LHCN-M2 (cell line): ENCODE results near the gene METTL8. TPM values are rescaled to one million over a fixed set of nuclear protein-coding genes. Genes with fewer than 3 reads are reported as not detected.
"Not testable (repeated sequence)": the region's sequence is repeated elsewhere in the genome, so short reads cannot be mapped to it uniquely, and the experiment has no call there.

Experiments used
- DNase-seq: peaks from one replicate; pipeline ENCODE4 v3.0.0-alpha.2; 2012; ENCODE audit warnings: low read depth
- total RNA-seq: library from RNA; depleted of rRNA; stranded (reverse); fragments of >200 nt; gene quantifications from 2 replicates; pipeline ENCODE4 v1.2.3, GENCODE V29; 2014

METTL8 gene
- total RNA-seq, 1 experiment from 2014 or later, result 32.1 TPM

DNA sequence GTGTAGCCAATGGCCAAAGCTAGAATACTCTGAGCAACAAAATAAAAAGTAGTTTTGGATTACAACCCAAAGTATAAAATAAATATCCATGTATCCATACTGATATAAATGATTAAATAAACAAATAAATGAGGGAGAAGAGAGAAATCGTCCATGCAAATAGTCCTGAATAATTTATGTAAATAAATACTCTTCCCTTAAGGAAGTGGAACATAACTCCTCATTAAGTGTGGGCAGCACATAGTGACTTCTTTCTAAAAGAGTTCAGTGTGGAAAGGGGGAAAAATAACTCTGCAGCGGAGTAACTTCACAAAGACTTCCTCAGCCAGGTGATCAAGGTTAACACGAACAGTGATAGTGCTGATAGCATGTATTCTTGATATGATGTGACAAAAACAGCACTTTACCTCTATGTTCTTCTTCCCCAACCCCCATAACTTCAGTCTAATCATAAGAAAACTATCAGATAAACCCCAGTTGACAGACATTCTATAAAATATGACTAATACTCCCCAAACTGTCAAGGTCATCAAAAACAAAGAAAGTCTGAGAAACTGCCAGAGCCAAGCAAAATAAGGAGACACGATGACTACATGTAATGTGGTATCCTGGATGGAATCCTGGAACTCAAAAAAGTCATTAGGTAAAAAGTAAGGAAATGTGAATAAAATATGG is 30.7 kb downstream of the METTL8 start:
- peak; percentile 49 for DNase-seq

DNA sequence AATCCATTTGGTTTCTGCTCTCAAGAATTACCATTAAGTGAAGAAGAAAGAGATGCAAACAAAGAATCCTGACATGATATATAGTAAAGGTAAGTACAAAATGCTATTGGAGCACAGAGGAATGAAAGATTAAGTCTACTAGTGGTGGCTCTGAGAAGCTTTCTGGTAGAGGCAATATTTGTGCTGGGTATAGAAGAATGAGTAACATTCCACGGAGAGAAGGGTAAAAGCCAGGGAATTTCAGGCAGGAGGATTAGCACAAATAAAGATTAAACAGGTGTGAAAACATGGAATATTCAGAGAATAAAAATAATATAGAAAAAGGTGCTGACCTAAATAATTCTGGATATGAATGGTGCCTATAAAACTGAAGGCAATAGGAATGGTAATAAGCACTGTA is 31.8 kb downstream of the METTL8 start:
- no peak for DNase-seq

DNA sequence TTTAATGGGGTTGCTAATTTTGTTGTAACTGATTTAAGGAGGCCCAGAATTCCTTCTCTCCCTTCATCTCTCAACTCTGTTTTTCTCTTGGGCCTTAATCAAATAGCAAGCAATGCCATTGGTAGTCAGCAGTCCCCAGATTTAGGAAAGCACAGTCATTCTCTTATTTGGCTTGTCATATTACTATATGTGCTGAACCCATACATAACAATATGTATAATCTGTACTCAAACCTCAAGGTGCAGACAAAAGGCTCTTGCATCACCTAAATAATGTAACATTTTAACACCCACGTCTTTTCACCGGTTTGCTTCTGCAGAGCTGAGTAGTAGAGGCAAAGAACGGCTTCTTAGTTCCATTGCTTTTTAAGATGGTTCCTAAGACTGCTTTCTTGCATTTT is 33.4 kb downstream of the METTL8 start:
- no peak for DNase-seq

DNA sequence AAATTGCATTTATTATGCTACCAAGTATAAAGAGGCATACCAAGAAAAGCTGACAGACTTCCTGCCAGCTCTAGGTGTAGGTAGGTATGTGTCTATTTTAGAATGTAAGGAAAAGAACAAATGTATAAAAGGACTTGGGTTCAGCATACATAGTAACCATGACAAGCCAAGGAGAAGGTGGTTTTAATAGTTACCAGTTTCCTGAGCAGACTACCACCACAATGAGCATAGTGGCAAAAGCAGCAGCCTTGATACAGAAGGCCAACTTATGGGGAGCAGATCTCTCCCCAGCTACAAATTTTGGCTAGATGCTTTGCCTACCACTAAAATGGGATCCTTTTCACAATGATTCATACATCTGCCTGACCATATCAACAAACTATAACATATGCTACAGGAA is 34.5 kb downstream of the METTL8 start:
- no peak for DNase-seq

DNA sequence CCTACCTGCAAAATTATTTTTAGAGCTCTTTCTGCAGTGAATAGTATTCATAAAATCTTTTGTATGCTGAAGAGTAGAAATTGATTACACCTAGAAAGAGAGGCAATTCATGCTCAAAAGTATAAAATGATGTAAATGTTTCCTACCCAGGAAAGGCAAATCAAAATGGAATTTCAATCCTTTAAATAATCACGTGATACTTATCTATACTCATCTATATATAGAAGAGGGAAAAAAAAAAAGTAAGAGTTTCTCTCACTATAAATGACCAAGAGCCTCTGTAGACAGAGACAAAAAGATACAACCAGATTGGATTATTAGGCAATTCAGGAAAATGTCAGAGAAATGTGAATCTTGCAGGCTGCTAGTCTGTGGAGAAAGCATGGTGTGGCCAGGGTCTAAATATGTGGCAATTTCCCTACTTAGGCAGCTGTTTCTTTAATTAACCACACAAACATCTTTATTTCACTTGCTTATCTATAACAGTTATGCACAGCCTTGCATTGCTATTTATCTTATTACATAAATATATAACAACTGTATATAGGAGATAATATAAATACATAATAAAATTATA is 39.5 kb downstream of the METTL8 start:
- no peak for DNase-seq

DNA sequence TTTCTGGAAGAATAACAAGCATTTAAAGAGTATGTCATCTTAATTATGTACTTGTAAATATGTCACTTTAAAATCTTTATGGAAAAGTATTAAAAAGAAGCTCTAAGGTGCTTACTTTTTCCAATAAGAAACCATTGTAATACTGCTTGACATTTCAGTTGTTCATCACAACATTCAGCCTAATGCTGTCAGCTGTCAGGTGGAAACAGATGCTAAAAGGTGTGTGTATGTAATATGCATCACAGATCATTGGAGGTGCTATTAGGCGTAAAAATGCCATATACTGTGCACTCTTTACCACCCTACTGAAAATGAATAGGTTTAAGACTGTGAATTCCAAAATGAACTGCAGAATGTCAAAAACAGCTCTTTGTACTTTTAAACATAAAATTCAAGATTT is 40.3 kb downstream of the METTL8 start:
- no peak for DNase-seq

DNA sequence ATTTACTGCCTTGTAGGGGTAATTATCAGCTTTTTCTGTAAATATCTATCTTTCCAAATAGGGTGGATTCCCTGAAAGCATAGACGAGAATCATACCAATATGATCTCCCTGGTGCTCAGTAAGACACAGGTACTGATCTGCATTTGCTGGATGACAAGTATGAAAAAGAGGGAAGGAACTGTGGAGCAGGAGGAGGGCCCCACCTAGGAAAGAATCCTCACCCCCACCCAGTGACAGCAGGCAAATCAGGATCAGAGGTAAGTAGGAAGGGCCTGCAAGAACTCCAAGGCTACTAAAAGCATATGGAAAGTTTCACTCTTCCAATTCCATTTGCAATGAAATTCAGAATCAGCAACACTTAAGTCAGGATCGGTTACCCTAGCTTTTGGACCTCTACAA is 42.3 kb downstream of the METTL8 start:
- DNase-seq, result no peak

DNA sequence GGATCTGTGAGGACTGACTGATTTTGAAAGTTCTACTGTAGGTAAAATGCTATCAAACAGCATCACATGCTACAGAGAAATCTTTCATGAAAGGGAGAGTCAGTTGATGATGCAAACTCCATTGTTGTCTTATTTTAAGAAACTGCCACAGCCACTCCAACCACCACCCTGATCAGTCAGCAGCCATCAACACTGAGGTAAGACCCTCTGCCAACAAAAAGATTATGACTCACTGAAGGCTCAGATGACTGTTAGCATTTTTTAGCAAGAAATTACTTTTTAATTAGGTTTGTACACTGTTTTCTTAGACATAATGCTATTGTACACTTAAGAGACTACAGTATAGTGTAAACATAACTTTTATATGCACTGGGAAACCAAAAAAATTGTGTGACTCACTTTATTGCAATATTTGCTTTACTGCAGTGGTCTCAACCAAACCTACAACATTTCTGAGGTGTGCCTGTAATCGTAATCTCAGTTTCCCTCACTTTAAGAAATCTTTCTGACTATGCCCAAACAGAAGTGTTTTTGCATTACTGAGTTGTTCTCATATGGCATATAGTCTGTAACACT is 42.8 kb downstream of the METTL8 start:
- DNase-seq, result peak; percentile 76

DNA sequence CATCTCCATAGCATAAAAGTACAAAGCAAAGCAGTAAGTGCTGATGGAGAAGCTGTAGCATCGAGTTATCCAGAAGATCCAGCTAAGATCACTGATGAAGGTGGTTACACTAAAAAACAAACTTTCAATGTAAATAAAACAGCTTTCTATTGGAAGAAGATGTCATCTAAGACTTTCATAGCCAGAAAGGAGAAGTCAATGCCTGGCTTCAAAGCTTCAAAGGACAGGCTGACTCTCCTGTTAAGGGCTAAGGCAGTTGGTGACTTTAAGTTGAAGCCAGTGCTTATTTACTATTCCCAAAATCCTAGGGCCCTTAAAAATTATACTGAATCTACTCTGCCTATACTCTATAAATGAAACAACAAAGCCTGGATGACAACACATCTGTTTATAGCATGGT is 44.0 kb downstream of the METTL8 start:
- DNase-seq, result no peak

DNA sequence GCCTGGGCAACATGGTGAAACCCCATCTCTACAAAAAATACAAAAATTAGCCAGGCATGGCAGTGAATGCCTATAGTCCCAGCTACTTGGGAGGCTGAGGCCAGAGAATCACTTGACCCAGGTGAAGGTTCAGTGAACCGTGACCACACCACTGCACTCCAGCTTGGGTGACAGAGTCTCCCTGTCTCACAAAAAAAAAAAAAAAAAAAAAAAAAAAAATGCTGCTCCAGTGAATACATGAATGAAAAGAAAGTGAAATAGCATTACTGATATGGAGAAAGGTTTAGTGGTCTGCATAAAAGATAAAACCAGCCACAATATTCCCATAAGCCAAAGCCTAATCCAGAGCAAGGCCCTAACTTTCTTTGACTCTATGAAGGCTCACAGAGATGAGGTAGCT is 44.5 kb downstream of the METTL8 start:
- no peak for DNase-seq

DNA sequence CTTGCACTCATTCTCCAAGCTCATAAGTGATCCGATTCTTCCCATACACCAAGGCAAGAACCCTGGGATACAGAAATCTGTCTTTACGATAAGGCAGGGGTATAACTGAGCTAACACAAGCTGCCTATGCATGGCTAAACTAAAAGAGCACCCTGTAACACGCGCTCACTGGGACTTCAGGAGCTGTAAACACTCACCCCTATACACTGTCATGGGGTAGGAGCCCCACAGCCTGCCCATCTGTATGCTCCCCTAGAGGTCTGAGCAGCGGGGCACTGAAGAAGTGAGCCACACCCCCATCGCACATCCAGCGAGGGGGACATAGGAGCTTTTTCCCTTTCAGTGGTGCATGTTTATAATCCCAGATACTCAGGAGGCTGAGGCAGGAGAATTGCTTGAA is 46.7 kb downstream of the METTL8 start:
- DNase-seq, result no peak

DNA sequence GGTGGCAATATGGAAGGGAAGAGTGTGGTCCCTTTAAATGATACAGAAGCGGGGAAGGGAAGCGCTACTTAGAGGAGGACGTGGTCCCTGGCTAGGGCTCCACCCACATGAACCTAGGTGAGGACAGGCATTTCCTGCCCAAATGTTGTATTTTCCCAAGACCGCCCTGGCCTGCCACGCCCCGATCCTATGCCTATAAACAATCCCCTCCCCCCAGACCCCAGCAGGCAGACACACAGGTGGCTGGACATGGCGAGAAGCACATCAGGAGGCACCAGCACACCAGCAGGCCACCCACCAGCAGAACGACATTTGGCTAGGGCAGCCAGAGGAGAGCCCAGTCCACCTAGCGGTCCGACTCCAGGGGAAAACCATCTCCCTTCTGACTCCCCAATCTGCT is 47.2 kb downstream of the METTL8 start:
- no peak for DNase-seq

DNA sequence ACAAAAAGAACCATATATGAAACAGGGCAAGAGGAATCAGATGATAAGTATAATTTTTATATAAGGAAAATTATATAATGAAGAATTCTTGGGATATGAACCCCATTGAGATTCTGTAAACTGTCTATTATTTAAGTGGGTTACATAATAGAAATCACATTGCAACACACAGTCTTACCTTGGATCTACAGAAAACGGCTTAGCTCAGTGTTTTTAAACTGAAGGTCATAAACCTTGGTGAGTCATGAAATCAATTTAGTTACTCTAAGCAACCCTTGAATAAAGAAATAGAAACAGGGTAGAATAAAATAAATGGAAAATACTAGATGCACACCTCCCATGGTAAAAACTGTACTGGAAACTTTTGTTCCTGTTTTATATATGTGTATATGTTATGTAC is 50.7 kb downstream of the METTL8 start:
- DNase-seq, result no peak

DNA sequence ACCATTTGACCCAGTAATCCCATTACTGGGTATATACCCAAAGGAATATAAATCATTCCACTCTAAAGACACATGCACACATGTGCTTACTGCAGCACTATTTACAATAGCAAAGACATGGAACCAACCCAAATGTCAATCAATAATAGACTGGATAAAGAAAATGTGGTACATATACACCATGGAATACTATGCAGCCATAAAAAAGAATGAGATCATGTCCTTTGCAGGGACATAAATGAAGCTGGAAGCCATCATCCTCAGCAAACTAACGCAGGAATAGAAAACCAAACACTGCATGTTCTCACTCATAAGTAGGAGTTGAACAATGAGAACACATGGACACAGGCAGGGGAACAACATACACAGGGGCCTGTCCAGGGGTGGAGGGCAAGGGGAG is 51.6 kb downstream of the METTL8 start:
- DNase-seq, result not testable (repeated sequence)

DNA sequence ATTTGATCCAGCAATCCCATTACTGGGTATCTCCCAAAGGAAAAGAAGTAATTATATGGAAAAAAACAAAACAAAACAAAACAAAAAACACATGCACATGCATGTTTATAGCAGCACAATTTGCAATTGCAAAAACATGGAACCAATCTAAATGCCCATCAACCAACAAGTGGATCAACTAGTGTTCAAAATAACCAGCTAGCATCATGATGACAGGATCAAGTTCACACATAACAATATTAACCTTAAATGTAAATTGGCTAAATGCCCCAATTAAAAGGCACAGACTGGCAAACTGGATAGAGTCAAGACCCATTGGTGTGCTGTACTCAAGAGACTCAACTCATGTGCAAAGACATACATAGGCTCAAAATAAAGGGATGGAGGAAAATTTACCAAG is 55.9 kb downstream of the METTL8 start:
- not testable (repeated sequence) for DNase-seq

DNA sequence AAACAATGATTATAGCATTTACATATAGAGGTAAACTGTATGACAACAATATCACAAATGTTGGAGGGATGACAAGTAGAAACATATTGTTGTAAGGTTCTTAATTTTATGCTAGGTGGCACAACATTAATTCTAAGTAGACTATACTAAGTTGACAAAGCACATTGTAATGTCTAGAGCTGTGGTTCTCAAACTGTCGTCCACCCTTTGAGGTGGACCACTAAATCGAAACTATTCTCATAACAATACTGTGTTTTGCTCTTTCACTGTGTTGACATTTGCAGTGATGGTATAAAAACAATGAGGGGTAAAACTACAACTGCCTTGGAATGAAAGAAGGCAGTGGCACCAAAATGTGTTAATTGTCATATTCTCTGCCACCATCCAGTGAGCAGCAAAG is 66.1 kb downstream of the METTL8 start:
- no peak for DNase-seq

DNA sequence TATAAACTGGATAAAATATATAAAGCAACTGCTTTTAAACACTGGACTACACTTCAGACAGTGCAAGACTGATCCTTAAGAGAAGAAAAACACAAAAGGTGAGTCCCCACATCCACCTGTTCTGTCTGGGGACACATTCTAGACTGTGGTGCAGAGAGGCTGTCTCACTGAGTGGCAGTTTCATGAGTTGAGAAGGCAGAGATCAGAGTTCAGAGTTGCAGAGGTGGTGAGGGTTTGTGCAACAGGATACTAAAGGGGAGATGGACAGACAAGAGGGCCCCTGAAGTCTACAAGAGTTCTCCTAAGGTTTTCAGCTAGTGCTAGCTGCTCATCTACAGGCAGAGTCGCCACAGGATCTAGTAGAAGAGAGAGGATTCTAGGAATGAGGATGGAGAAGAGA is 68.0 kb downstream of the METTL8 start:
- no peak for DNase-seq

DNA sequence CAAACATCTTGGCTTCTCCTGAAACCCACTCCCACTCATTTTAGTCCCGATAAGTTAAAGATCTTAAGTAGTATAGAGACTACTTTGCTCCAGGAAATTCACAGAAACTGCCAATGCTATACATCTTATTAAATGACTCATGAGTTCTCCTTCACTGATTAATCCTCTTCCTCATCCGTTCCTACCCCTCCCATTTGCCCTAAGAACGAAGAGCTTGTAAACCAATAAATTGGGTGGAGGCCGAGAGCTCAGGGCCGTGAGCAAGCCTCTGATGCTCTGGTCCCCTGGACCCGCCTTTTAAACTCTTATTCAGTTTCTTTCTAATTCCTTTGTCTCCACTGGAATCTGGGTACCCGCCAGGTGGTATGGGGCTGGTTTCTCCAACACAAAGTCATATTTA is 68.6 kb downstream of the METTL8 start:
- DNase-seq, result no peak

DNA sequence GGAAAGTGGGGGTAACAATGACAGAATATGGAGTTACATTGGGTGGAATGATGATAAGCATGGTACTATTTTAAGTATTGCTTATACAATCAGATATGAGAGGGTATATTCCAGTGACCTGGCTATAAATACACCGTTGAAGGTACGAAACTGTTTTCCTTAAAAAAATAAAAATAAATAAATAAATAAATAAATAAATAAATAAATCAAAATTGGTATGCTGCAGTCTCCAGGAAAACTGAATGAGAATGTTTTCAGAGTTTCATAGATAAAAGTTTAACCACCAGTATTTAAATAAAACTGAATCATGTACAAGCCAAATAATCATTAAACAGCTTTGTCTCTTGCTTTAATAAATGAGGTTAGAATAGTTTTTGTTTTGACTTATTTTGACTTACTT is 71.4 kb downstream of the METTL8 start:
- no peak for DNase-seq

DNA sequence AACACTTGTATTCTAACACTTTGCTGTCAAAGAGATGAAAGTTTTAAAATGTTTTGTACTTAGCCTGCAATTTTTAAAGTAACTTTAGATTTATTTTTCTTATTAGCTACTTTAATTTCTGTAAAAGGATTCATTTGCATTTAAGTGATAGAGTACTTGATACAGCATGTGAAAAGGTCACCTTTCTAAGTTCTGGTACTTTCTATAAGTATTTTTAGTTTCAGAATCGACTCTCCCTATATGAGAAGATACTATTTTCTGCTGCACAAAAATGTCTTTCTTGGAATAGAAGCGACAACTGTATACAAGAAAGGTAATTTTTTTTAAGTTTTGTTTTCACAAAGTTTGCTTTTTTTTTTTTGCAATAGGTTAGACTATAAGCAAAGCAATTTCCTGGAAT is 72.9 kb downstream of the METTL8 start:
- no peak for DNase-seq

DNA sequence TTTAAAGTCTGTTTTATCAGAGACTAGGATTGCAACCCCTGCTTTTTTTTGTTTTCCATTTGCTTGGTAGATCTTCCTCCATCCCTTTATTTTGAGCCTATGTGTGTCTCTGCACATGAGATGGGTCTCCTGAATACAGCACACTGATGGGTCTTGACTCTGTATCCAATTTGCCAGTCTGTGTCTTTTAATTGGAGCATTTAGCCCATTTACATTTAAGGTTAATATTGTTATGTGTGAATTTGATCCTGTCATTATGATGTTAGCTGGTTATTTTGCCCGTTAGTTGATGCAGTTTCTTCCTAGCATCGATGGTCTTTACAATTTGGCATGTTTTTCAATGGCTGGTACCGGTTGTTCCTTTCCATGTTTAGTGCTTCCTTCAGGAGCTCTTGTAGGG is 80.0 kb downstream of the METTL8 start:
- DNase-seq, result not testable (repeated sequence)

DNA sequence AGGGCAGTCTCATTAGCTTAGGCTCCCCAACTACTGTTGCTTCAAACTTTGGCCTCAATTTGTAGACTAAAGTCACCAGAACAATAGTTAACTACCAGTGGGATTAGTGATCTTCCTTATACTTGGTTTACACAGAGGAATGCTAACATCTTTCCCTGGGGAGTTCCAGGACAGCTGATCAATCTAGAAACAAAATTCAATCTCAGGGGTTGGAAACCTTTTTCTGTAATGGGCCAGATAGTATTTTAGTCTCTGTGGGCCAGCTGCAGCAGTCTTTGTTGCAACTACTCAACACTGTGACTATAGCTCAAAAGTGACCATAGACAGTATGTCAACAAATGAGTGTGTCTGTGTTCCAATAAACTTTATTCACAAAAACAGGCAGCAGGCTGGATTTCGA is 85.7 kb downstream of the METTL8 start:
- DNase-seq, result peak; percentile 31

DNA sequence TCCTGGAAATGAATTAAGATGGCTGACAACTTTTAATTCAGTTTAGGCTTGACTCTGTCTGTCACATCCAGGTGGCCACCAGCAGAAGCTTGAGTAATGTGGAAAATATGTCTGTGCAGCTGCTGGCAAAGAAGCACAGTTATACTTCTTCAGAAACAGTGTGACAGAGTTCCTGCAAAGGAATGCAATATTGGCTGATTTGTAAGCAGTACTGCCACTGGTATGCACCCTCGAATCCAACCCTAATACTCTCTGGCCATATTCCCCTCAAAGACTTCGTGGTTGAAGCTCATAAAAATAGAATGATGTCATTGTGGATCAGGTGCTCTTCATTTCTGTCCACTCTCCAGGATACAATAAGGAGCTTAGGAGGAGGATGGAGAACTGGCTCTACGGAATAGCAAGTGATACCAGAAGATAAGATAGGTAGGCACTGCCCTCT is 86.2 kb downstream of the METTL8 start:
- peak; percentile 89 for DNase-seq
